Jurkat, Clone E6-1 (cell line): ENCODE data around the gene RGS7.

ENCODE experiments used
- DNase-seq: peaks from one replicate; pipeline ENCODE4 v3.0.0-alpha.2; 2011; ENCODE audit warnings: low read depth, low spot score
- H3K4me3 ChIP-seq: 2 replicates; pipeline ENCODE4 v1.5.1; 2011; ENCODE audit warnings: mild to moderate bottlenecking, low read length, control low read depth, moderate library complexity

Gene RGS7

DNA sequence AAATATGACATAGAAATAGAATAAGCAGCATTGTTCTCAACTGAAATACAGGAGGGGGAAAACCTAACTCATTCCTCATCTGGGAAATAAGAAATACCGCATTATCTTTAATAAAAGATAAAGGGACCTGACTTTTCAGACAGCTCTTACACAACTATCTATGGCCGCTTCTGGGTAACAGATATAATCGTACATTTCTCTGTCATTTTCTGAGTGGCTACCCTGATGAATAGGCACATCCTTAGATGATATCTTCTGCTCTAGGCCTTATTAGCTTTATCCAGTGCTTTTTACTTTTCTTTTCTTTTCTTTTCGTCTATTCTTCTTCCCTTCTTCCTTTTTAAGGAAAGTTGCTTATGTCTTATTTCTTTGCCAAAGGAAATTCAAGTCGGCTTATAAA, 388.1 kb downstream of the RGS7 start:
- no peak overlapping the region for H3K4me3 ChIP-seq
- DNase-seq, result no peak

DNA sequence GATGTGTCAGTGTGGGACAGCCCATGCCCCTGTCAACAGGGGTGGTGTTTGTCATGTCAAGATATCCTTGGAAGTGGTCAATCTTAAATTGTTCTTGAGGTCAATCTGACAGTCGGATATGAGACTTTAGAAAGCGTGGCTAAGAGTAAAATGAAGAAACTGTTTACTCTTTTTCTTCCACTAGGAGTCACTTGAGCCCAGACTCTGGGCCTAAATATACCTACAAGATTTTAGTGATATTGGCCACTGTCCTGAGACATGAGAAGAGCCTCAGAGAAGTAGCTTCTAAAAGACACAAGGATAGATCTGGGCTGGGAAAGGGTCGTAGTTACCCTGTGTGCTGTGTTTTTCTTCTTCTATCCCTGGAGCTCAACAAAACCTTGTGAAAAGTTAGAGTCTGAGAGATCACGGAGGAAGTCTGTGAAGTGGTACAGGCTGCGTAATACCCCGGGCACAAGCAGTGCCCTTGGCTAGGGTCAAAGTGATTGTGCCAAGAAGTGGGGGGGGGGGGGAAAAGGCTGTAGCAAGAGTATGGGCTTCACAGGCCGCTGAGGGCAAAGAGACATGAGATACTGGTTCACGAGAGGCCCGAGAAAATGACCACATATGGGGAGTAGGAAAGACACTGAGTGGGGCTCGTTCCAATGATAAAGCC, 389.8 kb downstream of the RGS7 start:
- DNase-seq, result no peak
- H3K4me3 ChIP-seq, result no peak overlapping the region

DNA sequence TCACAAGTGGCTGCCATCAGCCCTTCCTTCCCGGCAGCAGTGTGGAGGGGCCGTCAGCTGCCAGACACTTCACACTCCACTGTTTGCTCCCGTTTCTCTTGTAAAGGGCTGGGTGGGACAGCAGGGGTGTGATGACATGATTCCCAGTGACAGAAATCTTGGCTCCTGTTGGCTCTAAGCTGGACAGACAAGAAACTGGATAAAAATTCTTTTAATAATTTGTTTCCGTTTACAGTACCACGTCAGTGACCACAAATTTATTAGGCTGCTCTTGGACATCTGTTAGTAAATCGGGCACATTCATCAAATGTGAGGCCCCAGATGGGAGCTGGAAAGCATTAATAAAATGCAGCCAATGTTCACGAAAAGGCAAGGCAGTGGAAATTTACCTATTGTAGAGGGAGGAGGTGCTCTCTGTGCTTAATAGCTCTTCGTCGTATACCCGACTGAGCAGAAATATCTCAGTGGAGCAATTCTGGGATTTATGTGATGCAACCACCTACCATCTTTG, 391.4 kb downstream of the RGS7 start:
- DNase-seq, result no peak

GRCh38 chr1:240962086-240962485, 394.9 kb downstream of the RGS7 start:
- DNase-seq, result no peak
- no peak overlapping the region for H3K4me3 ChIP-seq

More for the DNA sequence above, 391.4 kb downstream of the RGS7 start:
- H3K4me3 ChIP-seq, result no peak overlapping the region

DNA sequence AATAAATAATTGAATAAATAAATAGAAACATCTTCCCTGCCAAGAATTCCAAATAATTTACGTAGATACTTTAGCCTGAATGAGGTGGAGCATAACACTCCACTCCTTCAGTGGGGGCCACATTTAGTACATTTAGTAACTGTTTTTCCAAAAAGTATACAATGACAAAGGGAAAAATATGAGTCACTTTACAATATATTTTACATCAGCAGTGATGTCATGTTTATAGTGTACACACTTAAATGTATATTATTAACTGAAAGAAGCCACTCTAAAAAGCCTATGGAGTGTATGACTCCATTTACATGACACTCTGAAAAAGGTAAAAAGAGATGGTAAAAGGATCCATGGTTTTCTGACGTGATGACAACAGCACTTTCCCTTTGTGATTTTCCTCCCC, 400.6 kb downstream of the RGS7 start:
- no peak overlapping the region for H3K4me3 ChIP-seq
- DNase-seq, result no peak

GRCh38 chr1:240956020-240956419, 401.0 kb downstream of the RGS7 start:
- DNase-seq, result no peak
- H3K4me3 ChIP-seq, result no peak overlapping the region

DNA sequence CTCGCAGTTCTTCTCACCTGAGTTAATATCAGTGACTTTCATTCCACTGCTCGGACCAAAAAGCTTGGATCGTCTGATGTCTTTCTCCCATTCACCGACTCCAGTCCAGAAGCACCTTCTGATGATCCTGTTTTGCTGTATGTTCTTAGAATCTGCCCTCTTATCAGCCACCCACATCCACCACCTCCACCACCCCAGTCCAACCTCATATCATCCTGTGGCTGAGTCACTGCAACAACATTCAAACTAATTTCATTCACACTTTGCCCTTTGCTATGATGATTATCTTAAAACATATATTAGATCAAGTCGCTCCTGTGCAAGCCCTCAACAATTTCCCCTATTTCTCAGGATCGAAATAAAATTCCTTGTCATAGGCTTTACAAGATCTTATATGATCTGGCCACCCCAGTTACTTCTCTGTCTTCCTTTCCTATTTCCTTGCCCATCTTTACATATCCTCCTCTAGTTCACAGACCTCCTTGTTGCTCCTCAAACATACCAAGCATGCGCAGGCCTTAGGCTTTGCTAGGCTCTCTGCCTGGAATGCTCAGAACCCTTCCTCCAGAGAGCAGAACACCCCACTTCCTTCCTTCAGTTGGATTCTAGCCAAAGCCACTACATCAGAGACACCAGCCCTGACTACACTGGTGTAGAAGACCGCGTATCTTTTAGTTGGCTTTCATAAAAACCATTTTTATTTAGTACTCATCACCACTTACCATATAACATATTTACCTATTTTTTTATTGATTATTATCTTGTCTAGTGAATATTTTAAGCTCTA, 409.4 kb downstream of the RGS7 start:
- DNase-seq, result peak; percentile 74

GRCh38 chr1:240946926-240947325, 410.1 kb downstream of the RGS7 start:
- DNase-seq, result peak; percentile 11
- no peak overlapping the region for H3K4me3 ChIP-seq

More for the DNA sequence above, 409.4 kb downstream of the RGS7 start:
- H3K4me3 ChIP-seq, result no peak overlapping the region

GRCh38 chr1:240942901-240943300, 414.1 kb downstream of the RGS7 start:
- H3K4me3 ChIP-seq, result no peak overlapping the region
- DNase-seq, result no peak

GRCh38 chr1:240941701-240942370, 415.2 kb downstream of the RGS7 start:
- no peak for DNase-seq
- H3K4me3 ChIP-seq, result no peak overlapping the region

- no peak overlapping the region for H3K4me3 ChIP-seq
- no peak for DNase-seq
Observed at GRCh38 chr1:240936911-240937668, 419.9 kb downstream of the RGS7 start.

DNA sequence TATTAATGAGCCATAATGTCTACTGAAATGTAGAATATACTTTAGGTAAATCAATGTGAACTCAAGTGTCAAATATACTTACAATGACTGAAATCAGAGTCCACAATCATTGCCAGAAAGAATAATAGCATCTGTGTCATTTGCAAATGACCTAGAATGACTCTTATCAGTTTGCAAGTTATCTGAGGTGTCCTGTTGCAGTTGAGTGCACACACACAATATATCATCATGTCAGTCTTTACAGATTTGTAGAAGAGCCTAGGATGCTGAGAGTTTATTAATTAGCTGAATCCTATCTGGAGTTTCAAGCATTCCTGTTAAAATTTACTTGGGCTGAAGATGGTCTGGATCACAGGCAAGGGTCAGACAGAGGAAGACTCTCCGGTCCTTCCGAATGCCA, 421.1 kb downstream of the RGS7 start:
- H3K4me3 ChIP-seq, result no peak overlapping the region
- DNase-seq, result no peak

GRCh38 chr1:240931031-240931430, 426.0 kb downstream of the RGS7 start:
- no peak overlapping the region for H3K4me3 ChIP-seq
- DNase-seq, result no peak

- no peak for DNase-seq
- H3K4me3 ChIP-seq, result no peak overlapping the region
Observed at GRCh38 chr1:240928265-240928664, 428.7 kb downstream of the RGS7 start.

- no peak overlapping the region for H3K4me3 ChIP-seq
- DNase-seq, result no peak
Observed at GRCh38 chr1:240927821-240928220, 429.2 kb downstream of the RGS7 start.

- H3K4me3 ChIP-seq, result no peak overlapping the region
- no peak for DNase-seq
Observed at GRCh38 chr1:240925273-240925672, 431.7 kb downstream of the RGS7 start.

GRCh38 chr1:240917976-240918375, 439.0 kb downstream of the RGS7 start:
- no peak for DNase-seq
- H3K4me3 ChIP-seq, result no peak overlapping the region

DNA sequence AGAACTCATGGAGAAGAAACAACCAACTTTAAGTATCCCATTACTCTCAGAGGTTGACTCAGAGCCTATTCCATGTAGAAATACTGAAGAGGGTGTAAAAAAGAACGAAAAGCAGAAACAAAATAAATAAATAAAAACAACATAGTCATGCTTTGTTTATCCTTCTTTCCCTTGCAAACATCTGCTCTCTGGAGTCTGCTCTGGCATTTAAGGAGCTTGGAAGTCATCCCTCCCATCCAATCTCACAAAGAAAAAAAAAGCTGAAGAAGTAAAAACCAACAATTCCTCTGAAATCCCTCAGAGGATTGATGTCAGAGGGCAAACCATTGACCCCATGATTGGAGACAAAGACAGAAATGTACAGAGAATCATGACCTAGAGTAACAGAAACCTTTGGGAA, 442.5 kb downstream of the RGS7 start:
- H3K4me3 ChIP-seq, result no peak overlapping the region
- DNase-seq, result no peak

- H3K4me3 ChIP-seq, result no peak overlapping the region
- DNase-seq, result no peak
Observed at GRCh38 chr1:240912821-240913220, 444.2 kb downstream of the RGS7 start.
